IPS-20b (cell line): ENCODE measurements around the gene BORCS5.
"Not testable (repeated sequence)": the region's sequence is repeated elsewhere in the genome, so short reads cannot be mapped to it uniquely, and the experiment has no call there.

ENCODE experiments used
- H3K27ac ChIP-seq: one replicate; pipeline ENCODE4 v1.5.1; 2013; ENCODE audit warnings: low read length
- H3K27me3 ChIP-seq: 2 replicates; pipeline ENCODE4 v1.6.1; 2013; ENCODE audit warnings: mild to moderate bottlenecking, low read length, inconsistent platforms; ENCODE audit not compliant: insufficient read depth
- H3K36me3 ChIP-seq: 2 replicates; pipeline ENCODE4 v1.6.1; 2013; ENCODE audit warnings: low read depth, mild to moderate bottlenecking, inconsistent platforms, low read length, moderate library complexity; ENCODE audit not compliant: insufficient read depth
- H3K4me1 ChIP-seq: 2 replicates; pipeline ENCODE4 v1.6.1; 2013; ENCODE audit warnings: mild to moderate bottlenecking, control low read depth, inconsistent platforms, low read length, moderate library complexity; ENCODE audit not compliant: insufficient read depth
- H3K4me3 ChIP-seq: 2 replicates; pipeline ENCODE4 v1.5.1; 2013; ENCODE audit warnings: mild to moderate bottlenecking, low read length, inconsistent platforms
- H3K9ac ChIP-seq: 2 replicates; pipeline ENCODE4 v1.6.1; 2013; ENCODE audit warnings: low read depth, mild to moderate bottlenecking, inconsistent platforms, low read length, moderate library complexity
- H3K9me3 ChIP-seq: 2 replicates; pipeline ENCODE4 v1.6.1; 2013; ENCODE audit warnings: mild to moderate bottlenecking, low read depth, low read length, inconsistent platforms; ENCODE audit not compliant: insufficient read depth

BORCS5 gene

GRCh38 chr12:12399161-12399560 is 42.3 kb downstream of the BORCS5 start:
- H3K27ac ChIP-seq: no peak overlapping the region

GRCh38 chr12:12399776-12400305 is 43.0 kb downstream of the BORCS5 start:
- Histone ChIP-seq H3K4me3 (no peak overlapping the region), H3K9me3 (no peaks in the 10 kb centered on the region), H3K36me3 (no peaks in the 10 kb centered on the region), H3K4me1 (peaks cover 22% of the 10 kb centered on the region; the same call in 1 of the 2 replicates), H3K9ac (no peak overlapping the region), H3K27ac (no peak overlapping the region), H3K27me3 (no peaks in the 10 kb centered on the region)

More at GRCh38 chr12:12399161-12399560, 42.3 kb downstream of the BORCS5 start:
- Histone ChIP-seq H3K9me3 (no peaks in the 10 kb centered on the region), H3K27me3 (no peaks in the 10 kb centered on the region), H3K9ac (peak overlapping the region; percentile 0; the same call in 1 of the 2 replicates), H3K36me3 (no peaks in the 10 kb centered on the region), H3K4me1 (peaks cover 22% of the 10 kb centered on the region; the same call in 1 of the 2 replicates), H3K4me3 (no peak overlapping the region)

GRCh38 chr12:12400793-12401192 is 43.9 kb downstream of the BORCS5 start:
- Histone ChIP-seq H3K9me3 (no peaks in the 10 kb centered on the region), H3K27ac (no peak overlapping the region), H3K4me1 (peaks cover 22% of the 10 kb centered on the region; the same call in 1 of the 2 replicates), H3K36me3 (no peaks in the 10 kb centered on the region), H3K9ac (no peak overlapping the region), H3K27me3 (no peaks in the 10 kb centered on the region), H3K4me3 (no peak overlapping the region)

GRCh38 chr12:12403264-12404248 is 46.7 kb downstream of the BORCS5 start:
- no peaks in the 10 kb centered on the region for H3K9me3 ChIP-seq
- H3K36me3 ChIP-seq: no peaks in the 10 kb centered on the region
- no peak overlapping the region for H3K27ac ChIP-seq
- peaks cover 14% of the 10 kb centered on the region; the same call in 1 of the 2 replicates for H3K4me1 ChIP-seq
- H3K27me3 ChIP-seq: no peaks in the 10 kb centered on the region
- no peak overlapping the region for H3K9ac ChIP-seq
- no peak overlapping the region for H3K4me3 ChIP-seq

GRCh38 chr12:12404297-12404696 is 47.4 kb downstream of the BORCS5 start:
- H3K27me3 ChIP-seq: no peaks in the 10 kb centered on the region
- peaks cover 9% of the 10 kb centered on the region; the same call in 1 of the 2 replicates for H3K4me1 ChIP-seq
- H3K9ac ChIP-seq: no peak overlapping the region
- no peak overlapping the region for H3K27ac ChIP-seq
- H3K4me3 ChIP-seq: no peak overlapping the region
- no peaks in the 10 kb centered on the region for H3K36me3 ChIP-seq
- H3K9me3 ChIP-seq: no peaks in the 10 kb centered on the region

GRCh38 chr12:12405882-12406281 is 49.0 kb downstream of the BORCS5 start:
- H3K9me3 ChIP-seq: no peaks in the 10 kb centered on the region
- H3K4me3 ChIP-seq: no peak overlapping the region
- H3K9ac ChIP-seq: 0 out of 2 replicates have a peak overlapping the region, but pooled peaks have one; percentile 7
- no peaks in the 10 kb centered on the region for H3K27me3 ChIP-seq
- H3K4me1 ChIP-seq: no peaks in the 10 kb centered on the region; the same call in 1 of the 2 replicates
- H3K36me3 ChIP-seq: no peaks in the 10 kb centered on the region
- H3K27ac ChIP-seq: no peak overlapping the region

- Histone ChIP-seq H3K27ac (no peak overlapping the region), H3K36me3 (no peaks in the 10 kb centered on the region), H3K9ac (no peak overlapping the region), H3K4me3 (no peak overlapping the region), H3K9me3 (no peaks in the 10 kb centered on the region), H3K4me1 (no peaks in the 10 kb centered on the region; the same call in 1 of the 2 replicates), H3K27me3 (no peaks in the 10 kb centered on the region)
These were observed 49.9 kb downstream of the BORCS5 start for GRCh38 chr12:12406762-12407161.

- Histone ChIP-seq H3K4me3 (no peak overlapping the region), H3K9me3 (no peaks in the 10 kb centered on the region), H3K4me1 (peaks cover 2% of the 10 kb centered on the region; the same call in 1 of the 2 replicates), H3K27me3 (no peaks in the 10 kb centered on the region), H3K27ac (no peak overlapping the region), H3K36me3 (no peaks in the 10 kb centered on the region), H3K9ac (no peak overlapping the region)
These were observed 51.4 kb downstream of the BORCS5 start for GRCh38 chr12:12408265-12408690.

GRCh38 chr12:12409337-12409736 is 52.5 kb downstream of the BORCS5 start:
- not testable (repeated sequence) for H3K9ac ChIP-seq, H3K36me3 ChIP-seq, H3K9me3 ChIP-seq, H3K4me3 ChIP-seq, H3K4me1 ChIP-seq, H3K27me3 ChIP-seq, H3K27ac ChIP-seq

- Histone ChIP-seq H3K9me3 (peaks cover 5% of the 10 kb centered on the region), H3K9ac (no peak overlapping the region), H3K36me3 (no peaks in the 10 kb centered on the region), H3K4me1 (0 out of 2 replicates have a peak, but pooled peaks cover 2% of the 10 kb centered on the region), H3K27ac (no peak overlapping the region), H3K4me3 (no peak overlapping the region), H3K27me3 (no peaks in the 10 kb centered on the region)
These were observed 59.0 kb downstream of the BORCS5 start for GRCh38 chr12:12415886-12416285.

- not testable (repeated sequence) for H3K27ac ChIP-seq, H3K4me3 ChIP-seq, H3K9ac ChIP-seq, H3K27me3 ChIP-seq, H3K36me3 ChIP-seq, H3K4me1 ChIP-seq
- H3K9me3 ChIP-seq: peaks cover 15% of the 10 kb centered on the region
These were observed 62.3 kb downstream of the BORCS5 start for GRCh38 chr12:12419165-12419564.
